NT2/D1 (cell line): ENCODE measurements around the gene POLE2.

ENCODE experiments used
- YY1 ChIP-seq: IDR thresholded peaks from 2 replicates; pipeline ENCODE4 v1.6.1; 2011; ENCODE audit not compliant: insufficient read length, insufficient read depth
- ZNF274 ChIP-seq: IDR thresholded peaks from 2 replicates; pipeline ENCODE4 v1.6.1; 2011; ENCODE audit warnings: mild to moderate bottlenecking, low read depth, low read length

DNA sequence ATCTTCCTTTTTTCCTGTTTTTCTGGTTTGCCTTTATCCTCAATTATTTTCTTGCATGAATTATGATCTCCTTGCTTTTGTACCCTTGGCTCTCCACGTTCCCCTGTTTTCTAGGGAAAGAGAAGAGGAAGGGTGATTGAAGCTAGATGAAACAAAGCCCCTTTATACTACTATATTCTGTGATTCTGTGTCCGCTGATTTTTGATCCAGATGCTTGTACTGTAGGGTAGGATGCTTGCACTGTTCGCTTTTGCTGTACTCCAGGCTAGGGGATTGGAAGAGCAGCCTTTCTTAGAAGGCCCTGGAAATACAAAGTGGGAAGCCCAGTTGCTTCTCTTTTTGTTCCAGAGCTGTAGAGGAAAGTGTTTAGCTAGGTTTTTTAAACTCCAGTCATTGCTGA lies 44.9 kb upstream of the POLE2 start:
- TF ChIP-seq ZNF274: no peak
- TF ChIP-seq YY1: no peak
